Measurements from ENCODE around the gene JAKMIP2. TPM values are rescaled to one million over a fixed set of nuclear protein-coding genes. Genes with fewer than 3 reads are reported as not detected.

The JAKMIP2 gene
- total RNA-seq, 1 experiment from 2014 or later: not detected

DNA sequence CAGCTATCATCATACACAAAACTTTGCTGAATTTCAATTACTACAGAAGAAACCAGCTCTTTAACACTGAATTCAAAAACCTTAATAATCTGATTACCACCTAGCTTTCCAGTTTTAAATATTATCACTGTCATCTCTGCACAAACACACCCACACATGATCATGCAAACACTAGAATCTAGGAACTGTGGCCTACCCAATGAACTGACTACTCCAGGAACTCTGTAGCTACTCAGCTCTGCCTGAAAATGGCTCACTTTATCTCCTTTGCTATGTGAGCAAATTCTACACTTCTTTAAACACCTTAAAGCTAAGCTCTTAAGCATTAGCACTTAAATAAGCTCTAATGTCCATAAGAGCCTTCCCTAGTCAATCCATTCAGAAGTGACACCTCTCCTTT, 149.4 kb downstream of the JAKMIP2 start:
- no peaks in the 10 kb centered on the region for H3K9me2 ChIP-seq (ENCODE audit: insufficient read depth)
- no TSS peak for BruUV-seq (replicated peaks)
- H3K4me1 ChIP-seq (ENCODE audit: control insufficient read depth in 1 of 2, insufficient read depth in 2 of 2, low read length in 2 of 2): no peaks in the 10 kb centered on the region
- POLR2A ChIA-PET: no interaction called here
- RAD21 ChIA-PET (ENCODE audit: low non-redundant PET in 1 of 2, low total read pairs in 2 of 2, uncharacterized antibody in 2 of 2, unreplicated experiment in 2 of 2): no interaction called here
- CTCF ChIA-PET: interaction anchor here (0.7 to 1.3 kb wide), 3 partner anchors 190 to 833 kb away, joined by 3 to 5 read pairs (median 3); no protein-coding TSS in a partner anchor
- no peaks in the 10 kb centered on the region for H3K36me3 ChIP-seq (ENCODE audit: control insufficient read depth in 1 of 2, insufficient read depth in 2 of 2, low read length in 2 of 2)
- H4K20me1 ChIP-seq (ENCODE audit: insufficient read depth): no peaks in the 10 kb centered on the region
- ATAC-seq (no peak), DNase-seq (ENCODE audit: low read depth, low spot score) (no peak)
- peaks cover 26% of the 10 kb centered on the region for H3K27me3 ChIP-seq (ENCODE audit: insufficient read depth, low read length)
- H3K27ac ChIP-seq (ENCODE audit: low read depth, low read length): no peak overlapping the region
- H3K4me2 ChIP-seq (ENCODE audit: low read length): no peak overlapping the region
- no peak overlapping the region for H3K9ac ChIP-seq (ENCODE audit: low read length)
- H3K9me3 ChIP-seq (ENCODE audit: control insufficient read depth in 1 of 2, insufficient read depth in 1 of 2, low read depth in 1 of 2, low read length in 2 of 2): no peaks in the 10 kb centered on the region
- TF ChIP-seq EGR1 (IDR thresholded peaks at IDR 0.05; ENCODE audit: low read depth) (no peak), RAD21 (IDR thresholded peaks at IDR 0.05; ENCODE audit: low read depth) (no peak), SP1 (IDR thresholded peaks at IDR 0.05; ENCODE audit: low read depth) (no peak), POLR2A (IDR thresholded peaks at IDR 0.05; ENCODE audit: borderline replicate concordance, extremely low read depth, insufficient read depth, insufficient read length) (no peak)
- TF ChIP-seq, protein P1, sequence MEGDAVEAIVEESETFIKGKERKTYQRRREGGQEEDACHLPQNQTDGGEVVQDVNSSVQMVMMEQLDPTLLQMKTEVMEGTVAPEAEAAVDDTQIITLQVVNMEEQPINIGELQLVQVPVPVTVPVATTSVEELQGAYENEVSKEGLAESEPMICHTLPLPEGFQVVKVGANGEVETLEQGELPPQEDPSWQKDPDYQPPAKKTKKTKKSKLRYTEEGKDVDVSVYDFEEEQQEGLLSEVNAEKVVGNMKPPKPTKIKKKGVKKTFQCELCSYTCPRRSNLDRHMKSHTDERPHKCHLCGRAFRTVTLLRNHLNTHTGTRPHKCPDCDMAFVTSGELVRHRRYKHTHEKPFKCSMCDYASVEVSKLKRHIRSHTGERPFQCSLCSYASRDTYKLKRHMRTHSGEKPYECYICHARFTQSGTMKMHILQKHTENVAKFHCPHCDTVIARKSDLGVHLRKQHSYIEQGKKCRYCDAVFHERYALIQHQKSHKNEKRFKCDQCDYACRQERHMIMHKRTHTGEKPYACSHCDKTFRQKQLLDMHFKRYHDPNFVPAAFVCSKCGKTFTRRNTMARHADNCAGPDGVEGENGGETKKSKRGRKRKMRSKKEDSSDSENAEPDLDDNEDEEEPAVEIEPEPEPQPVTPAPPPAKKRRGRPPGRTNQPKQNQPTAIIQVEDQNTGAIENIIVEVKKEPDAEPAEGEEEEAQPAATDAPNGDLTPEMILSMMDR (IDR thresholded peaks at IDR 0.05 in 2 of 3, conservative IDR thresholded peaks at IDR 0.05 in 1 of 3; ENCODE audit: borderline replicate concordance in 1 of 3, insufficient read depth in 1 of 3, low read depth in 2 of 3, low read length in 2 of 3): no peak
- H3K4me3 ChIP-seq (replicated peaks in 1 of 2; ENCODE audit: low read depth in 1 of 2, low read length in 2 of 2): no peak overlapping the region
- no peaks in the 10 kb centered on the region for H3K79me2 ChIP-seq (ENCODE audit: insufficient read depth, low read length)
- intact Hi-C loops (cut with micrococcal nuclease): no loop called here
- H2AFZ ChIP-seq (ENCODE audit: low read depth, low read length, poor library complexity, severe bottlenecking): no peak overlapping the region

DNA sequence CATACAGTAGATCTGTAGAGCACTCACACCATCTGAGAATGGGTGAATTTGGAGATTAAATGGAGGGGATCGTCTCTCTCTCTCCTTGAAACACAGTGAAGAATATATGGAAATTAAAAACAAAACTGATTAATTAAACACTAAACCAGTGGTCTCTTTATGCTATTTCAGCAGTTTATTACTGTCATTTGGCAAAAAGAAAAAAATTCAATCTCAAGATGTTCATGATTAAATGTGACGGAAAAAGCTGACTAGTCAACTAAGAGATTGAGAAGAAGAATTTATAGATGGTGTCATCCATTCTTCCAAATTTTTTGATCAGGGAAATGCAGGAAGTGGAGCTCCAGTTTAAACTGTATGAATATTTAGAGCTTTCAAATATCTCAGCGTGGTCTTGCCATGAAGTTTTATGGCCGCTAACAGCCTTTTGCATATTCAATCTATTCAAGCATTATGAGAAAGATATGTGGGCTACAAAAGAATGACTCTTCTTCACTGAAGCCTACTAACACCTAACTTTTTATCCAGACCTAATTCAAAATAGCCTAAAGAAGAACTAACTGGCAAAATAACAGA, 151.0 kb downstream of the JAKMIP2 start:
- ATAC-seq: no peak
- POLR2A ChIA-PET: no interaction called here

More for the DNA sequence above, 151.0 kb downstream of the JAKMIP2 start:
- Histone ChIP-seq H3K27me3 (ENCODE audit: insufficient read depth, low read length) (peaks cover 31% of the 10 kb centered on the region), H3K79me2 (ENCODE audit: insufficient read depth, low read length) (no peaks in the 10 kb centered on the region), H3K9me3 (ENCODE audit: control insufficient read depth in 1 of 2, insufficient read depth in 1 of 2, low read depth in 1 of 2, low read length in 2 of 2) (no peaks in the 10 kb centered on the region), H3K9ac (ENCODE audit: low read length) (no peak overlapping the region), H3K4me1 (ENCODE audit: control insufficient read depth in 1 of 2, insufficient read depth in 2 of 2, low read length in 2 of 2) (no peaks in the 10 kb centered on the region), H2AFZ (ENCODE audit: low read depth, low read length, poor library complexity, severe bottlenecking) (no peak overlapping the region), H3K9me2 (ENCODE audit: insufficient read depth) (no peaks in the 10 kb centered on the region), H3K27ac (ENCODE audit: low read depth, low read length) (no peak overlapping the region), H3K4me3 (replicated peaks in 1 of 2; ENCODE audit: low read depth in 1 of 2, low read length in 2 of 2) (no peak overlapping the region), H4K20me1 (ENCODE audit: insufficient read depth) (no peaks in the 10 kb centered on the region), H3K36me3 (ENCODE audit: control insufficient read depth in 1 of 2, insufficient read depth in 2 of 2, low read length in 2 of 2) (no peaks in the 10 kb centered on the region), H3K4me2 (ENCODE audit: low read length) (no peak overlapping the region)
- ChIA-PET RAD21 (ENCODE audit: low non-redundant PET in 1 of 2, low total read pairs in 2 of 2, uncharacterized antibody in 2 of 2, unreplicated experiment in 2 of 2) (no interaction called here), CTCF (no interaction called here)
- intact Hi-C loops (cut with micrococcal nuclease): no loop called here
- BruUV-seq (replicated peaks): no TSS peak
- DNase-seq (ENCODE audit: low read depth, low spot score): no peak
- TF ChIP-seq JUND (IDR thresholded peaks at IDR 0.05) (no peak), EZH2 (IDR thresholded peaks at IDR 0.05) (no peak), FOSL1 (IDR thresholded peaks at IDR 0.05; ENCODE audit: low read depth) (no peak), ELF1 (IDR thresholded peaks at IDR 0.05; ENCODE audit: borderline replicate concordance, low read depth) (no peak), ZFX (IDR thresholded peaks at IDR 0.05) (no peak), SIN3A (IDR thresholded peaks at IDR 0.05; ENCODE audit: low read depth) (no peak), RAD21 (IDR thresholded peaks at IDR 0.05; ENCODE audit: low read depth) (no peak), EGR1 (IDR thresholded peaks at IDR 0.05; ENCODE audit: low read depth) (no peak), CBX3 (IDR thresholded peaks at IDR 0.05; ENCODE audit: low read depth) (no peak), TCF7L2 (IDR thresholded peaks at IDR 0.05; ENCODE audit: borderline replicate concordance, extremely low read depth, insufficient read depth, insufficient read length) (no peak)
- TF ChIP-seq, protein P2, sequence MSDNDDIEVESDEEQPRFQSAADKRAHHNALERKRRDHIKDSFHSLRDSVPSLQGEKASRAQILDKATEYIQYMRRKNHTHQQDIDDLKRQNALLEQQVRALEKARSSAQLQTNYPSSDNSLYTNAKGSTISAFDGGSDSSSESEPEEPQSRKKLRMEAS (IDR thresholded peaks at IDR 0.05): no peak
- TF ChIP-seq, protein P3, sequence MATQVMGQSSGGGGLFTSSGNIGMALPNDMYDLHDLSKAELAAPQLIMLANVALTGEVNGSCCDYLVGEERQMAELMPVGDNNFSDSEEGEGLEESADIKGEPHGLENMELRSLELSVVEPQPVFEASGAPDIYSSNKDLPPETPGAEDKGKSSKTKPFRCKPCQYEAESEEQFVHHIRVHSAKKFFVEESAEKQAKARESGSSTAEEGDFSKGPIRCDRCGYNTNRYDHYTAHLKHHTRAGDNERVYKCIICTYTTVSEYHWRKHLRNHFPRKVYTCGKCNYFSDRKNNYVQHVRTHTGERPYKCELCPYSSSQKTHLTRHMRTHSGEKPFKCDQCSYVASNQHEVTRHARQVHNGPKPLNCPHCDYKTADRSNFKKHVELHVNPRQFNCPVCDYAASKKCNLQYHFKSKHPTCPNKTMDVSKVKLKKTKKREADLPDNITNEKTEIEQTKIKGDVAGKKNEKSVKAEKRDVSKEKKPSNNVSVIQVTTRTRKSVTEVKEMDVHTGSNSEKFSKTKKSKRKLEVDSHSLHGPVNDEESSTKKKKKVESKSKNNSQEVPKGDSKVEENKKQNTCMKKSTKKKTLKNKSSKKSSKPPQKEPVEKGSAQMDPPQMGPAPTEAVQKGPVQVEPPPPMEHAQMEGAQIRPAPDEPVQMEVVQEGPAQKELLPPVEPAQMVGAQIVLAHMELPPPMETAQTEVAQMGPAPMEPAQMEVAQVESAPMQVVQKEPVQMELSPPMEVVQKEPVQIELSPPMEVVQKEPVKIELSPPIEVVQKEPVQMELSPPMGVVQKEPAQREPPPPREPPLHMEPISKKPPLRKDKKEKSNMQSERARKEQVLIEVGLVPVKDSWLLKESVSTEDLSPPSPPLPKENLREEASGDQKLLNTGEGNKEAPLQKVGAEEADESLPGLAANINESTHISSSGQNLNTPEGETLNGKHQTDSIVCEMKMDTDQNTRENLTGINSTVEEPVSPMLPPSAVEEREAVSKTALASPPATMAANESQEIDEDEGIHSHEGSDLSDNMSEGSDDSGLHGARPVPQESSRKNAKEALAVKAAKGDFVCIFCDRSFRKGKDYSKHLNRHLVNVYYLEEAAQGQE (IDR thresholded peaks at IDR 0.05; ENCODE audit: low read depth): no peak

All from HCT116 (cell line).